ENCODE measurements around the gene HRCT1.
"Not testable (repeated sequence)": the region's sequence is repeated elsewhere in the genome, so short reads cannot be mapped to it uniquely, and the experiment has no call there.

HRCT1 gene

GRCh38 chr9:35918780-35919179, 12.8 kb downstream of the HRCT1 start:
- DNase-seq (ENCODE audit: low spot score) = no peak

GRCh38 chr9:35919212-35920008, 13.4 kb downstream of the HRCT1 start:
- DNase-seq (ENCODE audit: low spot score) = no peak

GRCh38 chr9:35920051-35920620, 14.1 kb downstream of the HRCT1 start:
- no peak for DNase-seq (ENCODE audit: low spot score)

- DNase-seq (ENCODE audit: low spot score) = no peak
Observed at GRCh38 chr9:35923598-35923926, 17.6 kb downstream of the HRCT1 start.

- no peak for DNase-seq (ENCODE audit: low spot score)
Observed at GRCh38 chr9:35923927-35924763, 18.1 kb downstream of the HRCT1 start.

- DNase-seq (ENCODE audit: low spot score) = no peak
Observed at GRCh38 chr9:35928591-35929452, 22.8 kb downstream of the HRCT1 start.

- no peak for DNase-seq (ENCODE audit: low spot score)
Observed at GRCh38 chr9:35929453-35929718, 23.4 kb downstream of the HRCT1 start.

GRCh38 chr9:35930521-35930920, 24.5 kb downstream of the HRCT1 start:
- DNase-seq (ENCODE audit: low spot score) = no peak

- no peak for DNase-seq (ENCODE audit: low spot score)
Observed at GRCh38 chr9:35930989-35931388, 25.0 kb downstream of the HRCT1 start.

GRCh38 chr9:35932735-35933134, 26.7 kb downstream of the HRCT1 start:
- DNase-seq (ENCODE audit: low spot score) = no peak

- DNase-seq (ENCODE audit: low spot score) = no peak
Observed at GRCh38 chr9:35933550-35934067, 27.6 kb downstream of the HRCT1 start.

- not testable (repeated sequence) for DNase-seq (ENCODE audit: low spot score)
Observed at GRCh38 chr9:35934069-35934468, 28.1 kb downstream of the HRCT1 start.

GRCh38 chr9:35935261-35935660, 29.3 kb downstream of the HRCT1 start:
- DNase-seq (ENCODE audit: low spot score) = no peak

- DNase-seq (ENCODE audit: low spot score) = no peak
Observed at GRCh38 chr9:35935755-35936509, 29.9 kb downstream of the HRCT1 start.

GRCh38 chr9:35937227-35937626, 31.2 kb downstream of the HRCT1 start:
- DNase-seq (ENCODE audit: low spot score) = no peak

GRCh38 chr9:35938474-35939356, 32.7 kb downstream of the HRCT1 start:
- DNase-seq (ENCODE audit: low spot score) = no peak

GRCh38 chr9:35939679-35940250, 33.8 kb downstream of the HRCT1 start:
- DNase-seq (ENCODE audit: low spot score) = no peak

GRCh38 chr9:35940458-35941407, 34.7 kb downstream of the HRCT1 start:
- peak; percentile 56 for DNase-seq (ENCODE audit: low spot score)

- no peak for DNase-seq (ENCODE audit: low spot score)
Observed at GRCh38 chr9:35942286-35942685, 36.3 kb downstream of the HRCT1 start.

Data from CD4-positive, alpha-beta T cell treated with Interleukin-2 at 100 ng/mL for 4 hours (primary cell).